HG02981 (cell line): ENCODE results near the gene MGRN1.

Experiments
- ATAC-seq: cut with Tn5 transposase; IDR thresholded peaks from one replicate; pipeline ENCODE4 v1.9.1; 2021; ENCODE audit warnings: mild to moderate bottlenecking, moderate library complexity; ENCODE audit not compliant: unreplicated experiment

Gene MGRN1

DNA sequence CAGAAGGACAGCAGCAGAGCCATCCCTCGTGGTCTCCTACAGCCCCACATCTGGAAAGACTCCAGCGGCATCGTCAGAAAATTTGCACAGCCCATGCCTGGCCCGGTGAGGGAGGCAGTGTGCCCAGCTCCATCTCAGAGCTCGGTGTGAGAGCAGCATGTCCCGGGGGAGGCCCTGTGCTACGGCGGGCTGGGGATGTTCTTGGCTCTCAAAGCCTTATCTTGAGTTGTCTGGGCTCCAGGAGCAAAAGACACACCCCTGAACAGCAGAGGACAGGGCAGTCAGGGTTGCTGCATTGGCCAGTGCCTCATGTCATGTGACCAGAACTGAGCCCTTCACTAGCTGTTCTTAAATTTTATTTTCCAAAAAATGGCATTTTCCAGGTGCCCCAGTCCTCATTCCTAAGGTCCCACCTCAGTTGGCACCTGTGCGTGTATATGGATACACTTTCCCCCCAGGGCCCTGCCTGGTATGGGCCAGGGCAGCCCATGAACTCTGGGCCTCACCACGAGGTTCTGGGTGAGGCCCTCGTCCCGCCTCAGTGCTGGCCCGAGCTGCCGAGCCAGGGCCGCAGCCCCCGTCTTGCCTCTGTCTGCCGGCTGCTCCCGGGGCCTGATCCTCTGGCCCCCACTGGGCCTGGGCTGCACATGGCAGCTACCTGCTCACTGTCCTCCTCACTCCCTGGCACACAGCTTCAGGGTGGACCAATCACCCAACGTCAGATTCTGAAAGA, 71.7 kb downstream of the MGRN1 start:
- no peak for ATAC-seq

GRCh38 chr16:4696905-4697847, 72.5 kb downstream of the MGRN1 start:
- ATAC-seq = no peak

DNA sequence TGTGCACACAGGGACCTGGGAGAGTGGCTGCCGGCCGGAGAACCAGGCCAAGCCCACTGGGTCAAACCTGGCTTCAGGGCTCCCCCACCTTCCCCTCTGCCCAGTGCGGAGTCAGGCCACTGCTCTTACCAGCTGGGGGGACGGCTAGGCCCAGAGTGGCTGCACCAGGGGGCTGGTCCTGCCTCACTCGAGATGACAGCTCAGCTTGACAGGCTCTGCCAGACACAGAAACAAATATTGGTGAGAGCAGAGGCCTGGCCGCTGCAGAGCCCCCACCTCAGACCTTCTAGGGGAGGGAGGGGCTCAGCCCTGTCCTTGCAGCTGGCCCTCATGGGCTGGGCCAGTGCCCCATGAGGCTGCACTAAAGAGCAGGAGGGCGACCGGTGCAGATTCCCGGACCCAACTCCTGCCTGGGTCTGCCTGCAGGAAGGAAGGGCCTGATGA, 73.2 kb downstream of the MGRN1 start:
- ATAC-seq = no peak

- ATAC-seq = no peak
Observed at GRCh38 chr16:4698321-4699045, 73.9 kb downstream of the MGRN1 start.

GRCh38 chr16:4699046-4699556, 74.5 kb downstream of the MGRN1 start:
- ATAC-seq = no peak

DNA sequence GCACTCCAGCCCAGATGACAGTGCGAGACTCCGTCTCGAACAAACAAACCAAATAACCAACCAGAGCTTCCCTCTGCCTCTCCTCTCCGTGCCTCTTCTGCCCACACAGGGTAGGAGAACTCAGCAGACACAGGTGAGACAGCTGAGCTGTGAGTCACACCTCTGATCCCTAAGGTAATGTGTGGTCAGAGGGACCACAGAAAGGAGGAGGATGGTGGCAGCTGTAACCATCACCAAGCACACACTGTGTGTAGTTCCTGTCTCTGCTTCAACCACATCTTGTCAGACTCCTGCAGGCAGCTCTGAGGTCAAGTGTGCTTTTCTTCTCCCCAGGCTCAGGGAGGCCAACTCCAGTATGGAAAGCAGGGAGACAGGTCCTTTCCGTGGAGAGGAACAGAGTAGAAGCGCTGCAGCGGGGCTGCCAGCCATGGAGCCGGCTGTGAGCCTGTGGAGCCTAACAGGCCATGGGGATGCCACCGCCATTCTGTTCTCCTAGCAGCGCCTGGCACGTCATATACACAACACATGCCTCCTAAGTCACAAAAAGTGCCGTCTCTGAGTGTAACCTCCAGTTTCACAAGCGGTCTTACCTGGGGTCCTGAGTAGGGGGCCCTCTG, 75.9 kb downstream of the MGRN1 start:
- ATAC-seq = no peak

GRCh38 chr16:4700997-4701743, 76.5 kb downstream of the MGRN1 start:
- ATAC-seq = no peak

DNA sequence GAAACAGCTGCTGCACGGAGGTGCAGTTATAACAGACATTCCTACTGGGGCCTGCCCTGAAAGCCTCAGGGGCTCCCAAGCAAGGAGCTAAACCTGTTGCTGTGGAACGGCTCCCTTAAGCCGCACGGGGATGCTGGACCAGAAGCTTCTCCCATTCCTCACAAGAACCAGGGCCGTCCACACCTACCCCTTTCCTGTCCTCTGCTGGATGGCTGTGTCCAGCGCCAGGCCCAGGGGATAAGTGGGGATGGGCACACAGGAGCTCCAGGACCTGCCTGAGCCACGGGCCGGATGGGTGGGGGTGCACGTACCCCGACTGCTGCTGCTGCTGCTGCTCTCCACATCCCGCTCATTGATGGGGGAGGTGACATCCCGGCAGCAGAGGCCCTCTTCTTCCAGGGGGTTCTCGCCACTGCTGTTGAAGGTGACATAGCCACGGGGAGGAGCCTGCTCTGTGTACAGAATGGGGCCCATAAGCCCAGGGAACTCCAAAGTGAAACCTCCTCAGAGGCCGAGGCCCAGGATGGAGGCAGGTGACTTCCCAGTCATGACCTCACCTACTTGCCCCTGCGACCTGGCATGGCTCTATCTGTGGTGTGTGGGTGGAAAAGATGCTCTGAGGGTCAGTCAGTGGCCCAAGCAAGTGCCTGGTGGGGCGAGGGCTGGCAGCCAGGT, 77.3 kb downstream of the MGRN1 start:
- ATAC-seq = no peak

DNA sequence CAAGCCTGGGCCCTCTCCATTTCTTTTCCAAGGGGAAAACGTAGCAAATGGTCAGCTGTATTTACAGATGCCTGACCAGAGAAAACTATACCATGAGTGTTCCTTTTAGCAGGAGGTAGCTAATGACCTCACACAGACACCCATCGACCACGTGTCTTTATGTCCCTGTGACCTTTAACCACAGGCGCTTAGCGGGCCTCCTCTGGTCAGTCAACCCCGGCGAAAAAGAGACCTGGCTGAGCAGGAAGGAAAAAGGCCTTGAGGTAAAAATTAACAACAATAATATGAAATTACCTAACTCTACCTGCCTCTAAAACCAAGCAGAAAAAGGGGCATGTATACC, 77.8 kb downstream of the MGRN1 start:
- no peak for ATAC-seq

DNA sequence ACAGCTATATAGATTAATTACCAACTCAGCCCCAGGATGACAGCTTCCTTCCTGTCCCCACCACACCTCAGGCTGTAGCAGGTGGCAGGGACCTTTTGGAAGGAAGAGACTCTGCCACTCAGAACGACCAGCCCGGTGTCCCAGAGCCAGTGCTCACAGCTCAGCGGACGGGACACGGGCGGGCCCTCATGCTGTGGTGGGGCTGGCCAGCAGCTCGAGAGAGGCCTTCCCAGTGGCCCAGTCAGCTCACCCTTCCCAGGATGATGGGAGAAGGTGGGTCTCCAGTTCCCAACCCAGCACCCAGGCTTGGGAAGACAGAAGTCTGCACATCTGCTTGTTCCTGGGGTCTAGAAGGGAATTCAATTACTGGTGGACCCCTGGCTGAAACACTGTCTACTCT, 79.3 kb downstream of the MGRN1 start:
- no peak for ATAC-seq

DNA sequence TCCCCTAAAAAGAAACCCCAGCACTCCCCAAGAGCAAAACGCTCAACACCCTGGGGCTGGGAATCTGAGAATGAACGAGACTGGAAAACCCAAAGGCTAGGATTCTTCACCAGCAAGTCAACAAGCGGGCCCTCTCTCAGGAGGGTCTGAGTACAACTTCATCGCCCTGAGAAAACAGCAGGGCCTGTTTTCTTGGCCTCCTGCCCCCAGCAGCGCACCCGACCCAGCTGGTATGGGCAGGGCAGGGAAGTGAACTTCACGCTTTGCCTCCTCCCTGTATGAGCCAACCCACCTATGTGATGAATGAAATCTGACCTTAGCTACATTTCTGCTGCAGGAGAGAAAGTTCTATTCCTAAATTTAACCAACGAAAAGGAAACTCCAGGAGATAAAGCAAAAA, 79.9 kb downstream of the MGRN1 start:
- ATAC-seq = no peak

- ATAC-seq = no peak
Observed at GRCh38 chr16:4704913-4705312, 80.3 kb downstream of the MGRN1 start.

- ATAC-seq = no peak
Observed at GRCh38 chr16:4706871-4707270, 82.2 kb downstream of the MGRN1 start.

DNA sequence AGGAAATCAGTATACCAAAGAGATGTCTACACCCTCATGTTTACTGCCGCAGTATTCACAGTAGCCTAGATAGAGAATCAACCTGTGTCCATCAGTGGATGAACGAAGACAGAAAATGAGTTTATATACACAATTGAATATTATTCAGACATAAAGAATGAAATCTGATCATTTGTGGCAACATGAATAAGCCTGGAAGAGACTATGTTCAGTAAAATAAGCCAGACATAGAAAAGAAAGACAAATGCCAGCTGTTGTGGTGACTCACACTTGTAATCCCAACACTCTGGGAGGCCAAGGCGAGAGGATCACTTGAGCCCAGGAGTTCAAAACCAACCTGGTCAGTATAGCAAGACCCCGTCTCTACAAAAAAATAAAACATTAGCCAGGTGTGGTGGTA, 84.9 kb downstream of the MGRN1 start:
- ATAC-seq = no peak

- ATAC-seq = no peak
Observed at GRCh38 chr16:4713663-4714501, 89.3 kb downstream of the MGRN1 start.

- ATAC-seq = no peak
Observed at GRCh38 chr16:4714996-4715395, 90.4 kb downstream of the MGRN1 start.

- ATAC-seq = no peak
Observed at GRCh38 chr16:4718466-4718865, 93.8 kb downstream of the MGRN1 start.

DNA sequence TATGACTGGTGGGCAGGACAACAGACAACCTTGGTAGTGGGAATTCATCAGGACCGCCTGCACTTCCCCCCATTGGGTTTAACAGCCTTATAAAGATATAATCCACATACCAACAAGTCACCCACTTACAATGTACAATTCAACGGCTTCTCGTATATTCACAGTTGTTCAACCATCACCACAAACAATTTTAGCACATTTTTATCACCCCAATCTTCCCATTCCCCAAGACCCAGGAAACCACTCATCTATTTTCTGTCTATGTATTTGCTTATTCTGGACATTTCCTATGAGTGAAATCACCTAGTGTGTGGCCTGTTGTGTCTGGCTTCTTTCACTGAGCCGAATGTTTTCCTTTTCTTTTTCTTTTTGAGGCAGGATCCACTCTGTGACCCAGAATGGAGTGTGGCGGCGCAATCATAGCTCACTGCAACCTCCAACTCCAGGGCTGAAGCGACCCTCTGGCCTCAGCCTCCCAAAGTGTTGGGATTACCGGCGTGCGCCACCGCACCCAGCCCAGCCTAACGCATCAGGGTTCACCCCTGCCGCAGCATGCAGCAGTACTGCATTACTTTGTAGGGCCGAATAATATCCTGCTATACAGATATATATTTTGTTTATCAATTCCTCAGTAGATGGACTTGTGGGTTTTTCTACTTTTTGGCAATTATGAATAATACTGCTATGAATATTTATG, 98.6 kb downstream of the MGRN1 start:
- ATAC-seq = no peak
